Osteocyte (in vitro differentiated cells): Measurements from ENCODE around the gene DENND4A. TPM values are rescaled to one million over a fixed set of nuclear protein-coding genes. Genes with fewer than 3 reads are reported as not detected.
A peak's percentile ranks its signal among the peaks of the same experiment; 100 is the strongest.

Experiments used
- DNase-seq: peaks from one replicate; pipeline ENCODE4 v3.0.0; 2021; ENCODE audit warnings: mixed read lengths; ENCODE audit not compliant: unreplicated experiment; ENCODE audit errors: extremely low spot score
- H3K27ac Mint-ChIP-seq: one replicate; pipeline ENCODE4 v1.8.0; 2021; ENCODE audit warnings: mild to moderate bottlenecking, mixed read lengths; ENCODE audit not compliant: unreplicated experiment
- H3K27me3 Mint-ChIP-seq: one replicate; pipeline ENCODE4 v1.8.0; 2021; ENCODE audit warnings: mixed read lengths; ENCODE audit not compliant: unreplicated experiment
- H3K36me3 Mint-ChIP-seq: one replicate; pipeline ENCODE4 v1.8.0; 2021; ENCODE audit warnings: mixed read lengths; ENCODE audit not compliant: unreplicated experiment
- H3K4me1 Mint-ChIP-seq: one replicate; pipeline ENCODE4 v1.8.0; 2021; ENCODE audit warnings: mixed read lengths; ENCODE audit not compliant: unreplicated experiment
- H3K4me3 Mint-ChIP-seq: one replicate; pipeline ENCODE4 v1.8.0; 2021; ENCODE audit warnings: mild to moderate bottlenecking, moderate library complexity, mixed read lengths; ENCODE audit not compliant: unreplicated experiment
- H3K9me3 Mint-ChIP-seq: one replicate; pipeline ENCODE4 v1.8.0; 2021; ENCODE audit warnings: mixed read lengths; ENCODE audit not compliant: unreplicated experiment
- CTCF ChIP-seq: fragments of 200-600 bp; sonication (generic); IDR thresholded peaks from 2 replicates; pipeline ENCODE4 v1.5.0; 2021; ENCODE audit warnings: antibody characterized with exemption, mild to moderate bottlenecking, moderate library complexity
- total RNA-seq: library from RNA; stranded (reverse); gene quantifications from 2 replicates; pipeline ENCODE4 v1.2.1, GENCODE V29; 2021

DENND4A gene
- total RNA-seq, 1 donor from 2014 or later: 24.5 TPM

- peak overlapping the region; percentile 95 for H3K4me3 Mint-ChIP-seq
- H3K27me3 Mint-ChIP-seq: no peaks in the 10 kb centered on the region
- peak overlapping the region; percentile 54 for H3K27ac Mint-ChIP-seq
- no peaks in the 10 kb centered on the region for H3K9me3 Mint-ChIP-seq
- TF ChIP-seq CTCF: no peak
- peak; percentile 86 for DNase-seq
- no peaks in the 10 kb centered on the region for H3K36me3 Mint-ChIP-seq
- peaks cover 37% of the 10 kb centered on the region for H3K4me1 Mint-ChIP-seq
These were observed 557 bp downstream of the DENND4A start for GRCh38 chr15:65791335-65792137.

- H3K9me3 Mint-ChIP-seq: no peaks in the 10 kb centered on the region
- TF ChIP-seq CTCF: no peak
- peak overlapping the region; percentile 54 for H3K27ac Mint-ChIP-seq
- H3K4me1 Mint-ChIP-seq: peaks cover 30% of the 10 kb centered on the region
- DNase-seq: no peak
- peak overlapping the region; percentile 95 for H3K4me3 Mint-ChIP-seq
- no peaks in the 10 kb centered on the region for H3K27me3 Mint-ChIP-seq
- no peaks in the 10 kb centered on the region for H3K36me3 Mint-ChIP-seq
These were observed 1.3 kb downstream of the DENND4A start for GRCh38 chr15:65790694-65791334.

- no peak for TF ChIP-seq CTCF
- Mint-ChIP-seq H3K4me3 (peak overlapping the region; percentile 53), H3K4me1 (peaks cover 30% of the 10 kb centered on the region), H3K36me3 (no peaks in the 10 kb centered on the region), H3K9me3 (no peaks in the 10 kb centered on the region), H3K27me3 (no peaks in the 10 kb centered on the region), H3K27ac (no peak overlapping the region)
- no peak for DNase-seq
These were observed 2.2 kb downstream of the DENND4A start for GRCh38 chr15:65789759-65790425.

- Mint-ChIP-seq H3K27ac (no peak overlapping the region), H3K36me3 (no peaks in the 10 kb centered on the region), H3K4me1 (peaks cover 30% of the 10 kb centered on the region), H3K9me3 (no peaks in the 10 kb centered on the region), H3K4me3 (no peak overlapping the region), H3K27me3 (no peaks in the 10 kb centered on the region)
- DNase-seq: no peak
- no peak for TF ChIP-seq CTCF
These were observed 3.0 kb downstream of the DENND4A start for GRCh38 chr15:65789105-65789504.

GRCh38 chr15:65787260-65787659, 4.8 kb downstream of the DENND4A start:
- peak overlapping the region; percentile 20 for H3K27ac Mint-ChIP-seq
- no peaks in the 10 kb centered on the region for H3K9me3 Mint-ChIP-seq
- TF ChIP-seq CTCF: no peak
- peaks cover 21% of the 10 kb centered on the region for H3K4me1 Mint-ChIP-seq
- H3K27me3 Mint-ChIP-seq: no peaks in the 10 kb centered on the region
- H3K4me3 Mint-ChIP-seq: no peak overlapping the region
- no peak for DNase-seq
- peaks cover 8% of the 10 kb centered on the region for H3K36me3 Mint-ChIP-seq
